ENCODE results near the gene GPR15. TPM values are rescaled to one million over a fixed set of nuclear protein-coding genes. Genes with fewer than 3 reads are reported as not detected.

GPR15 gene
- total RNA-seq, 1 experiment from 2014 or later, result not detected

GRCh38 chr3:98548544-98548943 lies 16.8 kb downstream of the GPR15 start:
- no peaks in the 10 kb centered on the region for H3K23me2 ChIP-seq (ENCODE audit: insufficient read length, low read depth, low read length, poor library complexity, severe bottlenecking)
- no peaks in the 10 kb centered on the region; the same call in 1 of the 2 replicates for H3K4me1 ChIP-seq (ENCODE audit: insufficient read depth, low read length)
- no peaks in the 10 kb centered on the region for H3K79me2 ChIP-seq (ENCODE audit: insufficient read depth, low read length)
- H2BK120ac ChIP-seq (ENCODE audit: low read depth, low read length, poor library complexity, severe bottlenecking), result no peak overlapping the region
- no peak overlapping the region for H4K91ac ChIP-seq (ENCODE audit: insufficient read length, low read depth, low read length)
- no peak overlapping the region for H2BK5ac ChIP-seq (ENCODE audit: insufficient read length, low read length)
- H3K4me2 ChIP-seq (ENCODE audit: insufficient read depth, insufficient read length, low read length), result no peak overlapping the region
- H3K4ac ChIP-seq (ENCODE audit: low read depth, low read length), result no peak overlapping the region
- no peaks in the 10 kb centered on the region for H3K9me3 ChIP-seq (ENCODE audit: control insufficient read depth, low read depth, low read length)
- no peaks in the 10 kb centered on the region for H3K36me3 Mint-ChIP-seq (ENCODE audit: insufficient read depth in 1 of 3, low read depth in 3 of 3)
- no peak overlapping the region for H2AFZ ChIP-seq (ENCODE audit: low read length)
- H4K20me1 ChIP-seq (ENCODE audit: control insufficient read depth, insufficient read depth, insufficient read length), result no peaks in the 10 kb centered on the region
- no peak overlapping the region for H2BK20ac ChIP-seq (ENCODE audit: low read depth, low read length, poor library complexity, severe bottlenecking)
- no peak overlapping the region for H4K8ac ChIP-seq (replicated peaks; ENCODE audit: insufficient read length, low read depth, low read length)
- no peaks in the 10 kb centered on the region for H3K79me1 ChIP-seq (ENCODE audit: insufficient read depth, low read depth, low read length, poor library complexity, severe bottlenecking)
- H3K9me3 Mint-ChIP-seq, result no peaks in the 10 kb centered on the region
- H2BK15ac ChIP-seq (ENCODE audit: low read depth, low read length), result no peak overlapping the region
- H3K27ac ChIP-seq (ENCODE audit: insufficient read length, low read depth, low read length), result no peak overlapping the region
- H3T11ph ChIP-seq (ENCODE audit: low read length), result no peak overlapping the region
- H3K23ac ChIP-seq (ENCODE audit: insufficient read length, low read depth, low read length), result no peak overlapping the region
- no peak for DNase-seq
- no peaks in the 10 kb centered on the region for H3K27me3 ChIP-seq (ENCODE audit: insufficient read depth, low read length)
- no CpG with 5 or more reads among the region's 5 CpGs for WGBS (ENCODE audit: extremely low coverage, insufficient read length, low lambda C conversion rate)
- H3K56ac ChIP-seq (ENCODE audit: insufficient read length, low read depth, low read length), result no peak overlapping the region
- H4K5ac ChIP-seq (ENCODE audit: insufficient read length, low read depth, low read length), result no peak overlapping the region
- no peak overlapping the region for H3K9ac ChIP-seq (ENCODE audit: extremely low read depth, insufficient read length, low read length)
- no peak overlapping the region for H3K14ac ChIP-seq (ENCODE audit: insufficient read depth, low read length)
- TF ChIP-seq CTCF (conservative IDR thresholded peaks at IDR 0.05), result no peak
- H3K4me1 Mint-ChIP-seq, result peaks cover 0 to 8% of the 10 kb centered on the region in 2 experiments; a peak in 1 of 4 replicates
- H3K27me3 Mint-ChIP-seq (ENCODE audit: low read depth), result no peaks in the 10 kb centered on the region
- H2AK5ac ChIP-seq (ENCODE audit: insufficient read length, low read length), result no peak overlapping the region
- no peak overlapping the region for H3K27ac Mint-ChIP-seq
- no peak overlapping the region for H2BK12ac ChIP-seq (ENCODE audit: insufficient read length, low read depth, low read length)
- H3K18ac ChIP-seq (ENCODE audit: insufficient read length, low read depth, low read length), result no peak overlapping the region
- H3K4me3 Mint-ChIP-seq, result no peak overlapping the region
